ENCODE results near the gene RPL27A.

RPL27A gene

DNA sequence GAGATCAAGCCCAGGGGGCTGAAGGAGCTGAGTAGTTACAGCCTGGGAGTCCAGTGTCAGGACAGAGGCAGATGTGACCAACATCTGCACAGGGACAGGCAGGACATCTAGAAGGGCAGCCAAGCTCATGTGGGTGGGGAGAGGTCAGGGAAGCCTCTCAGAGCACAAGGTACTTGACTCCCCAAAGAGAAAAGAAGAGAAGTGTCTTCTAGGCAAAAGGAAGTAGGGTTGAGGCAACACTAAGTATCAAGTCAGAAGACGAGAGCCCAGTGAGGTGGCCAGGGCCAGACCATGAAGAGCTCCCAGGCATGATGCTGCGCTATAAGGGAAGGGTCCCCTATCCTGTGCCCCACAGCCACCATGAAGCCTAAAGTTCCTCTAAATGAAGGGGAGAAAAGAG lies 21.5 kb downstream of the RPL27A start:
- ATAC-seq (ENCODE audit: low read depth), result no peak
- H3K9me3 ChIP-seq (ENCODE audit: severe bottlenecking), result no peaks in the 10 kb centered on the region
- no peak overlapping the region for H3K27ac ChIP-seq (ENCODE audit: poor library complexity, severe bottlenecking)
- H3K4me3 ChIP-seq (ENCODE audit: severe bottlenecking), result no peak overlapping the region
- DNase-seq (ENCODE audit: low spot score), result no peak
- H3K4me1 ChIP-seq (ENCODE audit: insufficient read depth, poor library complexity, severe bottlenecking), result peaks cover 9% of the 10 kb centered on the region
- TF ChIP-seq, protein P1, sequence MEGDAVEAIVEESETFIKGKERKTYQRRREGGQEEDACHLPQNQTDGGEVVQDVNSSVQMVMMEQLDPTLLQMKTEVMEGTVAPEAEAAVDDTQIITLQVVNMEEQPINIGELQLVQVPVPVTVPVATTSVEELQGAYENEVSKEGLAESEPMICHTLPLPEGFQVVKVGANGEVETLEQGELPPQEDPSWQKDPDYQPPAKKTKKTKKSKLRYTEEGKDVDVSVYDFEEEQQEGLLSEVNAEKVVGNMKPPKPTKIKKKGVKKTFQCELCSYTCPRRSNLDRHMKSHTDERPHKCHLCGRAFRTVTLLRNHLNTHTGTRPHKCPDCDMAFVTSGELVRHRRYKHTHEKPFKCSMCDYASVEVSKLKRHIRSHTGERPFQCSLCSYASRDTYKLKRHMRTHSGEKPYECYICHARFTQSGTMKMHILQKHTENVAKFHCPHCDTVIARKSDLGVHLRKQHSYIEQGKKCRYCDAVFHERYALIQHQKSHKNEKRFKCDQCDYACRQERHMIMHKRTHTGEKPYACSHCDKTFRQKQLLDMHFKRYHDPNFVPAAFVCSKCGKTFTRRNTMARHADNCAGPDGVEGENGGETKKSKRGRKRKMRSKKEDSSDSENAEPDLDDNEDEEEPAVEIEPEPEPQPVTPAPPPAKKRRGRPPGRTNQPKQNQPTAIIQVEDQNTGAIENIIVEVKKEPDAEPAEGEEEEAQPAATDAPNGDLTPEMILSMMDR (IDR thresholded peaks at IDR 0.05; ENCODE audit: poor library complexity, severe bottlenecking), result no peak
- no peaks in the 10 kb centered on the region for H3K27me3 ChIP-seq (ENCODE audit: insufficient read depth, poor library complexity, severe bottlenecking)
- peaks cover 77% of the 10 kb centered on the region for H3K36me3 ChIP-seq (ENCODE audit: low read depth)

DNA sequence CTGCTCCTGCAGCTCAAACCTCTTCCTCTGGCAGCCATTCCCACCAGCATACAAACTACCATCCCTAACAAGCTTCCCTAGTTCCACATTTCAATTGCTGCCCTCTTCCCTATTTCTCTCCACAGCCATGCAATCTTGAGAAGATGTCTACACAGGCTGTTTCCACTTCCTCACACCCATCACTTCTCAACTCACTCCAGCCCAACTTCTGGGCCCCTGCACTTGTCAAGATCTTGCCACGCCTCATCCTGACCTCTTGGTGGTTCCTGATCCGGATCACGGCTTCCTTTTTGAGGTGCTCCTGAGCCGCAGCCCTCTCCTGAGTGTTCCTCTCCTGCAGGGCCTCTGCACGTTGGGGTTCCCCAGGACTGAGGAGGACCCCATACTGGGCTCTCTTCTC lies 22.6 kb downstream of the RPL27A start:
- no peak for ATAC-seq (ENCODE audit: low read depth)
- H3K4me1 ChIP-seq (ENCODE audit: insufficient read depth, poor library complexity, severe bottlenecking), result peaks cover 4% of the 10 kb centered on the region
- H3K9me3 ChIP-seq (ENCODE audit: severe bottlenecking), result no peaks in the 10 kb centered on the region
- H3K27ac ChIP-seq (ENCODE audit: poor library complexity, severe bottlenecking), result no peak overlapping the region
- peaks cover 77% of the 10 kb centered on the region for H3K36me3 ChIP-seq (ENCODE audit: low read depth)
- H3K27me3 ChIP-seq (ENCODE audit: insufficient read depth, poor library complexity, severe bottlenecking), result no peaks in the 10 kb centered on the region
- no peak overlapping the region for H3K4me3 ChIP-seq (ENCODE audit: severe bottlenecking)
- DNase-seq (ENCODE audit: low spot score), result no peak
- TF ChIP-seq, protein P1 (IDR thresholded peaks at IDR 0.05; ENCODE audit: poor library complexity, severe bottlenecking), result no peak

DNA sequence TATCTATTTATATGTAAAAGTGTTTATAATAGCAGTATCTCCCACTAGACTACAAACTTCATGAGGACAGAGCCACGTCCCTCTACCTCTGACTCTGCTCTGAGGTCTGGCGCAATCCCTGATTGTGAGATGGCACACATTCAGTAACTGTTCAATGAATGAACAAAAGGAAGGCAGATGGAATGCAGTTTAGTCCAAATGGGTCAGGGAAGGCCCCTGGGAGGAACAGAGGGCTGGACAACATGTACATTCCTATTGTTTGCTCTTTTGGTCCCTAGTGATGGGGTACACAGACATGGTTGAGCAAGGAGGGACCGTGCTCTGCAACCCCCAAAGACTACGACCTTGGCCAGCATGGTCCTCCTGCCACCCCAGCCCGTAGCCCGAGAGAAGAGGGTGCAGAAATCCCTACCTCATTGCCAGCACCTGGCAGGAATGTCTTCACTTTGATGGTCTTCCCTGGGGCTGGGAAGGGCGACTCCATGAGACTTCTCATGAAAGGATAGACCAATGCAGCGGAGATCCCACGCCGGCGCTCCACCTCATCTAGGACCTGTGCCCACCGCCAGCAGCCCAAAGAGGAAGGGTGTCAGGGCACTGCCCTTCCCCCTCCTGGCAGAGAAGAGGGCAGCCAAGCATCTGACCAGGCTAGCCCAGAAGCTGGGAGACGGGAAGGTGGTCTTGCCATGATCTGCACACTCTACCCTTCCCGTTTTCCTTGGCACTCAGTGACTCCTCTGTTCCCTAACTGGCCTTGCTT lies 24.3 kb downstream of the RPL27A start:
- Histone ChIP-seq H3K27ac (ENCODE audit: poor library complexity, severe bottlenecking) (no peak overlapping the region), H3K9me3 (ENCODE audit: severe bottlenecking) (no peaks in the 10 kb centered on the region), H3K4me1 (ENCODE audit: insufficient read depth, poor library complexity, severe bottlenecking) (no peaks in the 10 kb centered on the region), H3K36me3 (ENCODE audit: low read depth) (peaks cover 77% of the 10 kb centered on the region), H3K4me3 (ENCODE audit: severe bottlenecking) (no peak overlapping the region), H3K27me3 (ENCODE audit: insufficient read depth, poor library complexity, severe bottlenecking) (no peaks in the 10 kb centered on the region)
- ATAC-seq (ENCODE audit: low read depth) (no peak), DNase-seq (ENCODE audit: low spot score) (no peak)
- TF ChIP-seq, protein P1 (IDR thresholded peaks at IDR 0.05; ENCODE audit: poor library complexity, severe bottlenecking), result no peak

DNA sequence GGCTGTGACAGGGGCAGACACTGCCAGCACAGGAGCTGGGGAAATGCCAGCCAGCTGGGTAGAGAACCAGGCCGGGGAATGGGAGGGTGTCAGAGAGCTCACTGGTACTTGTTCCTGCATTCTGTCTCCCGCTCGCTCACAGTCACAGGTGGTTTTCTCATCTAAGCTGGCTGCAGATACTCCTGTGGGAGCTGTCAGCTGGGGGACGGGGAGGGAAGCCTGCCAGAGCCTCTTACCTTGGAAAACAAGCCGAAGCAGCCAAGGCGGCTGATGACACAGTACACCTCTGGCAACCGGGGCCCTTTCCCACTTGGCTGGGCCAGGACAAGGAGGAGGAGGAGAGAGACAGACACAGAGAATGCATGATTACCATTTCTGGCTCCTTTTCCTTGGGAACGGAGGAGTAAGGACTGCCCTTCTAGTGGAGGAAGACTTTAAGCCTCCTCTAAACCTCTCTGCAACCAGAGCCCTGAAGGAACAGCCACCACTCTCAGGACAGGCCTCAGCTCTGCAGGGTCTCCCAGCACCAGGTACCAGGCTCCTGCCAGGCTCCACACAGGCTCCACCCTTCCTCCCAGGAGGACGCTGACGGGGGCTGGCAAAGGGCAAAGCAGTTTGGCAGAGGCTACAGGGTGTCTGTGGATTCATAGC lies 25.1 kb downstream of the RPL27A start:
- DNase-seq (ENCODE audit: low spot score) (no peak), ATAC-seq (ENCODE audit: low read depth) (no peak)
- Histone ChIP-seq H3K4me3 (ENCODE audit: severe bottlenecking) (no peak overlapping the region), H3K36me3 (ENCODE audit: low read depth) (peaks cover 77% of the 10 kb centered on the region), H3K27me3 (ENCODE audit: insufficient read depth, poor library complexity, severe bottlenecking) (no peaks in the 10 kb centered on the region), H3K4me1 (ENCODE audit: insufficient read depth, poor library complexity, severe bottlenecking) (no peaks in the 10 kb centered on the region), H3K9me3 (ENCODE audit: severe bottlenecking) (no peaks in the 10 kb centered on the region), H3K27ac (ENCODE audit: poor library complexity, severe bottlenecking) (no peak overlapping the region)
- TF ChIP-seq, protein P1 (IDR thresholded peaks at IDR 0.05; ENCODE audit: poor library complexity, severe bottlenecking), result no peak
